ENCODE measurements around the gene WDR4.
"Not testable (repeated sequence)": the region's sequence is repeated elsewhere in the genome, so short reads cannot be mapped to it uniquely, and the experiment has no call there.

WDR4 gene

GRCh38 chr21:42836402-42836666 is 43.0 kb downstream of the WDR4 start:
- no peak for TF ChIP-seq CTCF (IDR thresholded peaks at IDR 0.05; ENCODE audit: low read depth, low read length, missing control alignments)
- no peak overlapping the region for H3K4me3 ChIP-seq (ENCODE audit: low read depth, low read length)
- DNase-seq (ENCODE audit: low read depth) = no peak

DNA sequence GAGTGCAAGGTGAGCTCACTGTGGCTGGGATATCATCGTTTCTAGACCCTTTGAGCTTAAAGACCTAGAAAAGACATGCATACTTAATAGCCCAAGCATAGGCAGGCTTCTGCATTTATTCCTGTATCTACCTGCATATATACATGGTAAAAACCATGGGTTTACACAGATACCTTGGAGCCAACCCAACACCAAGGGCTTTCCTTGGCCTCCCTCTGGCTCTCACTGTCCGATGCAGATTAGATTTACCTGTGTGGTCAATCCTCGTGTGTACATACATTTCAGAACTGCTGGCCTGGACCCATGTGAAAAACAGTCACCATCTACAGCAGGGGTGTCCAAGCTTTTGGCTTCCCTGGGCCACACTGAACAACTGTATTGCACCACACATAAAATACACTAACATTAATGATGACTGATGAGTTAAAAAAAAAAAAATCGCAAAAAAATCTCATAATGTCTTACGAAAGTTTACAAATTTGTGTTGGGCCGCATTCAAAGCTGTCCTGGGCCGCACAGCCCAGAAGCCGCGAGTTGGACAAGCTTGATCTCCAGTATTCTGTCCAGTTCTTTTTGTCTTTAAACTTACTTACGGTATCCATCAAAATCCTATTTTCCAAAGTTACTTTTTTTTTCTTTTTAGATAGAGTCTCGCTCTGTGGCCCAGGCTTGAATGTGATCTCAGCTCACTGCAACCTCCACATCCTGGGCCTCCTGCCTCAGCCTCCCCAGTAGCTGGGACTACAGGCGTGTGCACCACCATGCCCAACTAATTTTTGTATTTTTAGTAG is 43.5 kb downstream of the WDR4 start:
- no peak for DNase-seq (ENCODE audit: low read depth)
- no peak for TF ChIP-seq CTCF (IDR thresholded peaks at IDR 0.05; ENCODE audit: low read depth, low read length, missing control alignments)
- H3K4me3 ChIP-seq (ENCODE audit: low read depth, low read length) = no peak overlapping the region

DNA sequence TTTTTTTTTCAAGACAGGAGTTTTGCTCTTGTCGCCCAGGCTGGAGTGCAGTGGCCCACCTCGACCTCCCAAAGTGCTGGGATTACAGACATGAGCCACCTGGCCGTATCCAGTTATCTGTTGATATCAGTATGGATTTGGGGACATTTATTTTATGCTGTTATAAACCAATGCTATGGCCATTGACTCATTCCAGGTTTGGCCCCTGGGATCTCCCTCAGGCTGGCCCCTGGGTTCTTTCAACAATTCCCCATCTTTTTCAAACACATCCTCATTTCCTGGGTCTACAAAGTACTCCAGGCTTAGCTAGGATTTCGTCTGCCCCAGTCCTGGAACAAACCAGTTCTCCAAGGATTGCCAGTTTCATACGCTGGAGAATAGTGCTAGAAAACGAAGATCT is 44.1 kb downstream of the WDR4 start:
- no peak overlapping the region for H3K4me3 ChIP-seq (ENCODE audit: low read depth, low read length)
- no peak for TF ChIP-seq CTCF (IDR thresholded peaks at IDR 0.05; ENCODE audit: low read depth, low read length, missing control alignments)
- DNase-seq (ENCODE audit: low read depth) = no peak

DNA sequence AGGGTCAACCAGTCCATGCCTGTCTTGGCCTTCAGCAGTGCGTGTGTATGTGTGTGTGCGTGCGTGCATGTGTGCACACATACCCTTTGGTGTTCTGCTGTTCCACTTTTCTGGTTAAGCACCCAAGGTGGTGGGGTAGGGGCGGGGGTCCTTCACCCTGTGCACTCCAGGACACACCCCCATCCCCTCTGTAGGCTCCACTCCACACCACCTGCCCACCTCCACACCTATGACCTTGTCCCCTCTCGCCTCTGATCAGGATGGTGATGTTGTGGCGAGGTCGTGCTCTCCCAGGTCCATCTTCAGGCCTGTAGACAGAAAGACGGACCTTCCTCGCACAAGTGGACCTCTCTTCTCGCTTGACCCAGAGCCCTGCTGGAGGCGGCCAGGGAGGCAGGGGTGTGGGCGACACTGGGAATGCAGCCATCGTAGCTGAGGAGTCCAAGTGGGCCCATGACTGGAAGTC is 44.6 kb downstream of the WDR4 start:
- no peak for DNase-seq (ENCODE audit: low read depth)
- no peak overlapping the region for H3K4me3 ChIP-seq (ENCODE audit: low read depth, low read length)
- TF ChIP-seq CTCF (IDR thresholded peaks at IDR 0.05; ENCODE audit: low read depth, low read length, missing control alignments) = no peak

DNA sequence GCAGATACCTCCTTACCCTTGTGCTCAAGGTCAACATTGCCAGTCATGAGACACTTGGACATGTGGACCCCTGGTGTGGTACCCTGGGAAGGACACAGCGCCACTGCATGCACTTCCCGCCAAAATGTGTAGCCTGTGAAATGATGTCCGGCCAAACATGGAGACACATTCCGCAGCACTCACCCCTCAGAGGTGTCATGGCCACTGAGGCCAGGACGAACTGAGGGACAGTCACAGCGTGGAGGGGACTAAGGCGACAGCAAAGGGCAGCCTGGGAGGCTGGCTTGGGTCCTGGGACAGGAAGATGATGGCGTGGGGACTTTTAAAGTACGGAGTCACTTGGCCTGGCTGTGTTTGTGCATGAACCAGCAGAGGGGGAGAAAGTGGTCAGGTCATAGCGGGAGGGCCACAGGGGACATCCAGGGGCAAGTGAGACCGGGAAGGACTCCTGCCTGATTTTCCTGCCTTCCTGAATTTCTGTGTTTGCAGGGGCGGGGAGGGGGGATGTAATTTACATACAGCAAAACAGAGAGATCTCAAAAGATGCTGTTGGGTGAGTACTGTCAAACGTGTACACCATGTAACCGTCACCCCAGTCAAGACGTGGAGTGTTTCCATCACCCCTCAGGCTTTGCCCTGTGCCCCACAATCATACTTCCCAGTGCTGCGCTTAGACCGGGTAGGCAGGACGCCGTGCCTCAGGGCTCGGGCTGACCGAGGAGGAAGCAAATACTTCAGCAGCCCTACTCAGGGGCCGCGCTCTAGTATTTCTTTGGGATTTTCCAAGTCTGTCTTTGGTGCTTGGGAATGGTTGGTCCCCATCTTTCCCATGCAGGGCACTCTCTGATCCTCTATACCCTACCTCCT is 45.2 kb downstream of the WDR4 start:
- no peak for DNase-seq (ENCODE audit: low read depth)
- H3K4me3 ChIP-seq (ENCODE audit: low read depth, low read length) = no peak overlapping the region
- no peak for TF ChIP-seq CTCF (IDR thresholded peaks at IDR 0.05; ENCODE audit: low read depth, low read length, missing control alignments)

DNA sequence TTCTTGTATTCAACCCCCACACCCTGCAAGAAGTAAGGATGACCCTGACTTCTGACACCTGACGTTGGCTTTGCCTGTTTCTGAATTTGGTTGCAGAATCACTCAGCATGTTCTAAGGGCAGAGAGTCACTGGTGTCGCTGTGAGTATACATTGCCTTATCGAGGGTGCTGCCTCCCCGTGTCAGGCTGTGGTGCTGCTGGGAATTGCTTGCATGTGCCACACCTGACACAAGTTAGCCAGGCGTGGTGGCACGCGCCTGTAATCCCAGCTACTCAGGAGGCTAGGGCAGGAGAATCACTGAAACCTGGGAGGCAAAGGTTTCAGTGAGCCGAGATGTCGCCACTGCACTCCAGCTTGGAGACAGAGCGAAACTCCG is 45.9 kb downstream of the WDR4 start:
- TF ChIP-seq CTCF (IDR thresholded peaks at IDR 0.05; ENCODE audit: low read depth, low read length, missing control alignments) = peak; percentile 65
- peak; percentile 42 for DNase-seq (ENCODE audit: low read depth)
- no peak overlapping the region for H3K4me3 ChIP-seq (ENCODE audit: low read depth, low read length)

- not testable (repeated sequence) for DNase-seq (ENCODE audit: low read depth)
These were observed 47.1 kb downstream of the WDR4 start for GRCh38 chr21:42832321-42832630.

More at GRCh38 chr21:42832321-42832630, 47.1 kb downstream of the WDR4 start:
- not testable (repeated sequence) for H3K4me3 ChIP-seq (ENCODE audit: low read depth, low read length)

Data from GM12864 (cell line).